Measurements from ENCODE around the gene ANAPC10. TPM values are rescaled to one million over a fixed set of nuclear protein-coding genes. Genes with fewer than 3 reads are reported as not detected.

Gene ANAPC10
- polyA plus RNA-seq, 4 donors, result 10.1 to 18.7 (median 12.8) TPM

DNA sequence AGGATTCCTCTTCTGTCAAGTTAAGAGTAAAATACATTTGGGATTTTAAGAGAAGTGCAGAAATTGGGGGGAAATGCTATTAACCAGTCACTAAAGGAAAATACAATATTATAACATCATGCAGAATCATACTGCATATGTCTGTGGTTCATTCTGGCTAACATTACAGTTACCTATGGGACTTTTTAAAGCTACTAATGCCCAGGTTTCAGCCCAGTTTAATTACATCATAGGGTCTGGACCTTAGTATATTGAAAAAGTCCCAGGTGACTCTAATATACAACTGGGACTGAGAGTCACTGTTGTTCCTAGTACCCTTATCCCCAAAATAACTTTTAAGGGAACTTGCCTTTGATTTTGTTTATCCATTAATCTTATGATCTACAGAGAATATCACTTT, 10.1 kb upstream of the ANAPC10 start:
- Histone ChIP-seq H3K4me1 (ENCODE audit: control insufficient read depth in 3 of 3, insufficient read depth in 2 of 3, low read depth in 1 of 3, low read length in 2 of 3) (no peaks in the 10 kb centered on the region), H3K4me3 (ENCODE audit: low read depth in 1 of 3, low read length in 3 of 3) (no peak overlapping the region), H3K27ac (ENCODE audit: low read depth in 1 of 3, low read length in 2 of 3) (no peak overlapping the region), H3K36me3 (ENCODE audit: control insufficient read depth in 3 of 3, insufficient read depth in 2 of 3, low read depth in 1 of 3, low read length in 3 of 3) (peaks cover 2 to 11% (median 9%) of the 10 kb centered on the region in 3 donors), H3K27me3 (ENCODE audit: control insufficient read depth in 3 of 3, insufficient read depth in 3 of 3, low read length in 3 of 3) (no peaks in the 10 kb centered on the region), H3K9me3 (ENCODE audit: control insufficient read depth in 2 of 2, insufficient read depth in 1 of 2, low read depth in 1 of 2, low read length in 1 of 2) (no peaks in the 10 kb centered on the region)
- DNase-seq (no peak), FAIRE-seq (no peak)

DNA sequence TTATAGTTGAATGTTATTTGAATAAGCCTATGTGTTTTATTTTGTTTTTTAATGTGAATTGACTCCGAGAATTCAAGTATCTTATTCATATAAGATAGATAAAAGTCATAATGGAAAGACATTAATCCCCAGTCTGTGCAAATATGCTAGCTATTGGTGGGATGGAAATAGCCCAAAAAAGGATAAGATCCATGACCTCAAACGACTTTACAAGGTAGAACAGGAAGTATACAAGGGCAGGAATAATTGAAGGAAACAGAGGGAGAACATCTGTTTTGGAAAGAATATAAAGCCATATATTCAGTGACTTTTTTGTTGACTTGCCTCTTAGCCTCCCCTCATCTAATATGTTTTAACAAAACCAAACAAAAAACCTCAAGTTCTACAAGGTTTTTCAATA, 9.1 kb upstream of the ANAPC10 start:
- no peaks in the 10 kb centered on the region for H3K27me3 ChIP-seq (ENCODE audit: control insufficient read depth in 3 of 3, insufficient read depth in 3 of 3, low read length in 3 of 3)
- H3K27ac ChIP-seq (ENCODE audit: low read depth in 1 of 3, low read length in 2 of 3), result no peak overlapping the region
- DNase-seq (no peak), FAIRE-seq (no peak)
- H3K4me3 ChIP-seq (ENCODE audit: low read depth in 1 of 3, low read length in 3 of 3), result no peak overlapping the region
- 60 to 69% (median 64%) methylated on average over 2 of the region's 2 CpGs for WGBS, 3 donors
- H3K4me1 ChIP-seq (ENCODE audit: control insufficient read depth in 3 of 3, insufficient read depth in 2 of 3, low read depth in 1 of 3, low read length in 2 of 3), result peaks cover 0 to 2% (median 0%) of the 10 kb centered on the region in 3 donors
- peaks cover 2 to 11% (median 4%) of the 10 kb centered on the region in 3 donors for H3K36me3 ChIP-seq (ENCODE audit: control insufficient read depth in 3 of 3, insufficient read depth in 2 of 3, low read depth in 1 of 3, low read length in 3 of 3)
- no peaks in the 10 kb centered on the region for H3K9me3 ChIP-seq (ENCODE audit: control insufficient read depth in 2 of 2, insufficient read depth in 1 of 2, low read depth in 1 of 2, low read length in 1 of 2)

DNA sequence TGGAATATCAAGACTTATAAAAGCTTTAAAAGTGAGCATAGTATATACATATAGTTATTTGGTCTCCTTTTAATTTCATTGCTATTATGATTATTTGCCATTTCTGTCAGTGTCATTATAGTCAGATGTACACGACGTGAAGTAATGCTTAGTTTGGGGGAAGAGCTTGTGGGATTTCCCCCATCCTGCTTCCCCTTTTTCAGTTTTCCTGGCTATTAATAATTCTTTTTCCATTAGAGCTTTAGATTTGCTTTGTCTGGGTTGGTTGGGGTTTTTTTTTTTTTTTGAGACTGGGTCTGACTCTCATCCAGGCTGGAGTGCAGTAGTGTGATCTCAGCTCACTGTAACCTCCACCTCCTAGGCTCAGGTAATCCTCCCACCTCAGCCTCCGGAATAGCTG, 5.5 kb upstream of the ANAPC10 start:
- Histone ChIP-seq H3K27ac (ENCODE audit: low read depth in 1 of 3, low read length in 2 of 3) (no peak overlapping the region), H3K4me3 (ENCODE audit: low read depth in 1 of 3, low read length in 3 of 3) (no peak overlapping the region), H3K36me3 (ENCODE audit: control insufficient read depth in 3 of 3, insufficient read depth in 2 of 3, low read depth in 1 of 3, low read length in 3 of 3) (peaks cover 2 to 4% (median 2%) of the 10 kb centered on the region in 3 donors), H3K27me3 (ENCODE audit: control insufficient read depth in 3 of 3, insufficient read depth in 3 of 3, low read length in 3 of 3) (no peaks in the 10 kb centered on the region), H3K4me1 (ENCODE audit: control insufficient read depth in 3 of 3, insufficient read depth in 2 of 3, low read depth in 1 of 3, low read length in 2 of 3) (peaks cover 0 to 11% (median 2%) of the 10 kb centered on the region in 3 donors), H3K9me3 (ENCODE audit: control insufficient read depth in 2 of 2, insufficient read depth in 1 of 2, low read depth in 1 of 2, low read length in 1 of 2) (no peaks in the 10 kb centered on the region)
- FAIRE-seq (no peak), DNase-seq (no peak)
- WGBS, 3 donors, result 80 to 96% (median 83%) methylated on average over 3 of the region's 3 CpGs

DNA sequence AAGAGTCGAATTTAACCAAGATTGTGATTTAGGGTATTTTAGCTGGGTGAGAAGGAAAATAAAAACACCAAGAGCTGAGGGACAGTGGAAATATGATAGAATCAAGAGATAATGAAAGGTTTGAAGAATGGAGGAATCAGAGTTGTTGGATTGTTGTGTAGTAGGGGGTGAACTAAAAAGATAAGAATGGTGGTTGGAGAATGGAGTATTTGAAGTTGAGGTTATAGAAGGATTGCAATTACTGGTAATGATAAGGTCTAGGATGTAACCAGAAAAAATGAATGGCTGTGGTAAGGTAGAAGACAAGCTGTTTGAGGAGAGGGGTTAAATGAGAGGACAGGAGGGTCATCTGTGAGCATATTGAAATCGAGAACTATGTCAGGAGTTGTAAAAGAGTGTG, 4.6 kb upstream of the ANAPC10 start:
- Histone ChIP-seq H3K4me3 (ENCODE audit: low read depth in 1 of 3, low read length in 3 of 3) (no peak overlapping the region), H3K27ac (ENCODE audit: low read depth in 1 of 3, low read length in 2 of 3) (no peak overlapping the region), H3K9me3 (ENCODE audit: control insufficient read depth in 2 of 2, insufficient read depth in 1 of 2, low read depth in 1 of 2, low read length in 1 of 2) (no peaks in the 10 kb centered on the region), H3K36me3 (ENCODE audit: control insufficient read depth in 3 of 3, insufficient read depth in 2 of 3, low read depth in 1 of 3, low read length in 3 of 3) (peaks cover 0 to 2% (median 0%) of the 10 kb centered on the region in 3 donors), H3K27me3 (ENCODE audit: control insufficient read depth in 3 of 3, insufficient read depth in 3 of 3, low read length in 3 of 3) (no peaks in the 10 kb centered on the region), H3K4me1 (ENCODE audit: control insufficient read depth in 3 of 3, insufficient read depth in 2 of 3, low read depth in 1 of 3, low read length in 2 of 3) (peaks cover 0 to 11% (median 2%) of the 10 kb centered on the region in 3 donors)
- 82 to 91% (median 84%) methylated on average over 2 of the region's 2 CpGs for WGBS, 3 donors
- no peak for FAIRE-seq
- no peak for DNase-seq

DNA sequence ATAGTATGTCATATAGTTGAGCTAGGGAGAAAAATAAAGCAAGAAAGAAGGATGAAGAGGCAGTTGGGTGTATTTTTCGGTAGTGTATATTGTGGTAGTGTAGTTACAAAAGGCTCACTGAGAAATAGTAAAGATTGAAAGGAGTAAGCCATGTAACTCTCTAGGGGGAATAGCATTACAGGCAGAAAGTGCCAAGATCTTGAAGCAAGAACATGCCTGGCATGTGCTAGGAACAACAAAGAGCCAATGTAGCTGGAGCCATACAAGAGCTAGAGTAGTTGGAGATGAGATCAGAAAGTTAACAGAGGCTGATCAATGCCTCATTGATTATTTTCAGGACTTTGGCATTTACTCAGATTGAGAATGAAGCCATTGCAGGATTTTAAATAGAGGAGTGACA, 3.1 kb upstream of the ANAPC10 start:
- H3K27me3 ChIP-seq (ENCODE audit: control insufficient read depth in 3 of 3, insufficient read depth in 3 of 3, low read length in 3 of 3), result no peaks in the 10 kb centered on the region
- DNase-seq (no peak), FAIRE-seq (no peak)
- H3K36me3 ChIP-seq (ENCODE audit: control insufficient read depth in 3 of 3, insufficient read depth in 2 of 3, low read depth in 1 of 3, low read length in 3 of 3), result peaks cover 0 to 5% (median 0%) of the 10 kb centered on the region in 3 donors
- 92 to 98% (median 95%) methylated on average over 1 of the region's 1 CpG for WGBS, 3 donors
- H3K9me3 ChIP-seq (ENCODE audit: control insufficient read depth in 2 of 2, insufficient read depth in 1 of 2, low read depth in 1 of 2, low read length in 1 of 2), result no peaks in the 10 kb centered on the region
- no peak overlapping the region for H3K27ac ChIP-seq (ENCODE audit: low read depth in 1 of 3, low read length in 2 of 3)
- H3K4me1 ChIP-seq (ENCODE audit: control insufficient read depth in 3 of 3, insufficient read depth in 2 of 3, low read depth in 1 of 3, low read length in 2 of 3), result peaks cover 3 to 13% (median 9%) of the 10 kb centered on the region in 3 donors
- no peak overlapping the region for H3K4me3 ChIP-seq (ENCODE audit: low read depth in 1 of 3, low read length in 3 of 3)

DNA sequence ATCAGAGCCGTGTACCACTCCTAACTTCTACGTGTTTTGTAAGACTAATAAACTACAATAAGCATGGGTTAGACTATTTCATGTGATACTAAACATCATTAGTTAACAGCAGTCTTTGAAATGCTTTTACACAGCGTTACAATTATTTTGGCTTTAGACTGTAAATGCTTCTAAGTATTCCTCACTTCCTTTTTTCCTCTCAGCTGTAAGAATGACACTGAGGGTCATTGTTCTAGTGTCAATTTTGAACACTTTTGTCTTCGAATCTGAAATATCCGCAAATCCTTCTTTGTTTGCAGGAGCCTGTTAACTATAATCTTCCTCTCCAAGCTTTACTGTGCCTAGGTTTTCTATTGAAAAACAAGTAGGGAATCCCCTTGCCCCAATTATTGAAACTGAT, 1.7 kb upstream of the ANAPC10 start:
- no peak overlapping the region for H3K27ac ChIP-seq (ENCODE audit: low read depth in 1 of 3, low read length in 2 of 3)
- peaks cover 0 to 5% (median 2%) of the 10 kb centered on the region in 3 donors for H3K36me3 ChIP-seq (ENCODE audit: control insufficient read depth in 3 of 3, insufficient read depth in 2 of 3, low read depth in 1 of 3, low read length in 3 of 3)
- H3K9me3 ChIP-seq (ENCODE audit: control insufficient read depth in 2 of 2, insufficient read depth in 1 of 2, low read depth in 1 of 2, low read length in 1 of 2), result no peaks in the 10 kb centered on the region
- H3K27me3 ChIP-seq (ENCODE audit: control insufficient read depth in 3 of 3, insufficient read depth in 3 of 3, low read length in 3 of 3), result no peaks in the 10 kb centered on the region
- WGBS, 3 donors, result 14 to 18% (median 18%) methylated on average over 5 of the region's 5 CpGs
- no peak overlapping the region for H3K4me3 ChIP-seq (ENCODE audit: low read depth in 1 of 3, low read length in 3 of 3)
- peaks cover 3 to 13% (median 9%) of the 10 kb centered on the region in 3 donors for H3K4me1 ChIP-seq (ENCODE audit: control insufficient read depth in 3 of 3, insufficient read depth in 2 of 3, low read depth in 1 of 3, low read length in 2 of 3)
- FAIRE-seq (no peak), DNase-seq (peak in 1 of 2 donors; percentile 8)

DNA sequence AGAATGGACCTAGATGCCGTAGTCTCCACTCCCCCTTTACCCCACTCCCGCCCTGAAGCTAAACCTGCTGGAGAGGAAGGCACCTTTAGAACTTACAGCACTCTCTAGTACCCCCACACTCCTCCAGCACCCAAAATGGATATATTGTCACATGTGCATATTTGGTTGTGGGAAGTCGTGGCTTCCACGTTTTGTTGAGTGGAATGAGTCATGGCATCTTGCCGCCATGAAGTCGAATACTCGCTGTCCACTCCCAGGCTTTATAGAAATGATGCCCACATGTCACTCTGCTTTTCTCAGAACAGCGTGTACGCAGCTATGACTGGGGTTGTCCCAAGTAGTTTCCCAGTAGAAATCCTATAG, 660 bp upstream of the ANAPC10 start:
- H3K27ac ChIP-seq (ENCODE audit: low read depth in 1 of 3, low read length in 2 of 3), result peak overlapping the region; percentile 88 to 98 (median 98)
- peaks cover 0 to 5% of the 10 kb centered on the region in 2 donors for H3K9me3 ChIP-seq (ENCODE audit: control insufficient read depth in 2 of 2, insufficient read depth in 1 of 2, low read depth in 1 of 2, low read length in 1 of 2)
- 0 to 1% (median 0%) methylated on average over 9 of the region's 9 CpGs for WGBS, 3 donors
- no peak for FAIRE-seq
- H3K36me3 ChIP-seq (ENCODE audit: control insufficient read depth in 3 of 3, insufficient read depth in 2 of 3, low read depth in 1 of 3, low read length in 3 of 3), result peaks cover 4 to 7% (median 6%) of the 10 kb centered on the region in 3 donors
- peak overlapping the region; percentile 68 to 93 (median 70) for H3K4me3 ChIP-seq (ENCODE audit: low read depth in 1 of 3, low read length in 3 of 3)
- peaks cover 3 to 13% (median 9%) of the 10 kb centered on the region in 3 donors for H3K4me1 ChIP-seq (ENCODE audit: control insufficient read depth in 3 of 3, insufficient read depth in 2 of 3, low read depth in 1 of 3, low read length in 2 of 3)
- peak; percentile 55 to 78 for DNase-seq
- H3K27me3 ChIP-seq (ENCODE audit: control insufficient read depth in 3 of 3, insufficient read depth in 3 of 3, low read length in 3 of 3), result no peaks in the 10 kb centered on the region

DNA sequence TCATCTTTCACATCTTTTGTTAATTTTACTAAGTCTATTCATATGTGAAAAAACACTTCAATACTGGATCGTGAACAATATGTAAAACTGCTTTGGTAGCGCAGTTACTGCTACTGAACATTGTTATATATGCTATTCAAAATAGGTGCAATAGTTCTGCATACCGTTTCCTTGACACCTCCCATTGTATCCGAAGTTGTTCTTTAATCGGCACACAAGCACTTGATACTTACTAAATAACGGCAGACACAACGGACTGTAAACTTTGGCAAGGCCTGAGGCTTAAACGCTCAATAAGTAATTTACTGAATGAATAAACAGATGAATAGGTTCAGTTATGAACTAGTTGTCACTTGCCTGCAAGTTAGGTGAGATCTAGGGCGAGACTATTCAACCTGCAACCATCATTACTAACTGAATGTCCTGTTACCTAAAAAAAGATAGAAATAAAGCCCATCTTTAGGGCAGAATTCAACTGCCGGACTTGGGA, 620 bp downstream of the ANAPC10 start:
- 6 to 10% (median 7%) methylated on average over 10 of the region's 10 CpGs for WGBS, 3 donors
- FAIRE-seq (no peak), DNase-seq (no peak)
- peaks cover 0 to 5% of the 10 kb centered on the region in 2 donors for H3K9me3 ChIP-seq (ENCODE audit: control insufficient read depth in 2 of 2, insufficient read depth in 1 of 2, low read depth in 1 of 2, low read length in 1 of 2)
- H3K36me3 ChIP-seq (ENCODE audit: control insufficient read depth in 3 of 3, insufficient read depth in 2 of 3, low read depth in 1 of 3, low read length in 3 of 3), result peaks cover 4 to 9% (median 9%) of the 10 kb centered on the region in 3 donors
- H3K4me3 ChIP-seq (ENCODE audit: low read depth in 1 of 3, low read length in 3 of 3), result peak overlapping the region; percentile 68 to 93 (median 70)
- H3K27ac ChIP-seq (ENCODE audit: low read depth in 1 of 3, low read length in 2 of 3), result peak overlapping the region; percentile 88 to 98 (median 98)
- peaks cover 3 to 11% (median 9%) of the 10 kb centered on the region in 3 donors for H3K4me1 ChIP-seq (ENCODE audit: control insufficient read depth in 3 of 3, insufficient read depth in 2 of 3, low read depth in 1 of 3, low read length in 2 of 3)
- no peaks in the 10 kb centered on the region for H3K27me3 ChIP-seq (ENCODE audit: control insufficient read depth in 3 of 3, insufficient read depth in 3 of 3, low read length in 3 of 3)

DNA sequence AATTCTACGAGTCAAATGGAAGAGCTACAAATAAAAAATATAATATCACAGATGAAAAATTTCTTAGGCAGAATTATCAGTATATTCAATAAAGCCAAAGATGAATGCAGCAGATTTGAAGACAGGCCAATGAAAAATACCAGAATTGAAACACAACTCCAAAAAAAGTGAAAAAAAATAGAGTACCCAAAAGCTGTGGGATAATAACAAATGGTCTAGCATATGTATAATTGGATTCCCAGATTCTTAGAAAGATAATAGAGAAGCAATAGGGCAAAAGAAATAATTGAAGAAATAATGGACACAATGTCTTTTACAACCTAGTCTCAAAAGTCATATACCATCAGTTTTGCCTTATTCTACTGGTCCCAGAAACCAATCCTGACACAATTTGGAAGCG, 4.4 kb downstream of the ANAPC10 start:
- 97 to 100% (median 98%) methylated on average over 2 of the region's 2 CpGs for WGBS, 3 donors
- FAIRE-seq (no peak), DNase-seq (no peak)
- no peak overlapping the region for H3K27ac ChIP-seq (ENCODE audit: low read depth in 1 of 3, low read length in 2 of 3)
- H3K27me3 ChIP-seq (ENCODE audit: control insufficient read depth in 3 of 3, insufficient read depth in 3 of 3, low read length in 3 of 3), result no peaks in the 10 kb centered on the region
- H3K4me3 ChIP-seq (ENCODE audit: low read depth in 1 of 3, low read length in 3 of 3), result no peak overlapping the region
- H3K9me3 ChIP-seq (ENCODE audit: control insufficient read depth in 2 of 2, insufficient read depth in 1 of 2, low read depth in 1 of 2, low read length in 1 of 2), result peaks cover 0 to 5% of the 10 kb centered on the region in 2 donors
- H3K36me3 ChIP-seq (ENCODE audit: control insufficient read depth in 3 of 3, insufficient read depth in 2 of 3, low read depth in 1 of 3, low read length in 3 of 3), result peaks cover 4 to 12% (median 11%) of the 10 kb centered on the region in 3 donors
- peaks cover 3 to 6% (median 3%) of the 10 kb centered on the region in 3 donors for H3K4me1 ChIP-seq (ENCODE audit: control insufficient read depth in 3 of 3, insufficient read depth in 2 of 3, low read depth in 1 of 3, low read length in 2 of 3)

Measured in small intestine (tissue), 7 donors.